Prostate gland (tissue), 2 donors: Measurements from ENCODE around the gene OR5W2. TPM values are rescaled to one million over a fixed set of nuclear protein-coding genes. Genes with fewer than 3 reads are reported as not detected.
A peak's percentile ranks its signal among the peaks of the same experiment; 100 is the strongest.

Experiments
- DNase-seq: peaks from one replicate; pipeline ENCODE4 v3.0.0-alpha.2; 2019; ENCODE audit warnings: low spot score
- H3K27ac ChIP-seq, 2 donors: fragments of 200-600 bp; sonication (generic); 2 replicates each; pipeline ENCODE4 v1.5.1; 2017 to 2019
- H3K27me3 ChIP-seq: fragments of 200-600 bp; sonication (generic); replicated peaks from 2 replicates; pipeline ENCODE4 v1.5.1; 2019; ENCODE audit not compliant: insufficient read depth
- H3K36me3 ChIP-seq, 2 donors: fragments of 200-600 bp; sonication (generic); 1 replicate in 1 of 2; 2 replicates in 1 of 2; pipeline versions ENCODE4 v1.5.1 to v1.8.1; 2017 to 2019
- H3K4me1 ChIP-seq: fragments of 200-600 bp; sonication (generic); replicated peaks from 2 replicates; pipeline ENCODE4 v1.5.1; 2019
- H3K4me3 ChIP-seq, 2 donors: fragments of 200-600 bp; sonication (generic); 2 replicates each; pipeline ENCODE4 v1.5.1; 2017 to 2019
- H3K9me3 ChIP-seq: fragments of 200-600 bp; sonication (generic); 2 replicates; pipeline ENCODE4 v1.5.1; 2017
- CTCF ChIP-seq, 4 experiments: fragments of 200-600 bp in 2 of 4; fragments of 450-650 bp in 2 of 4; sonication (generic) in 2 of 4; IDR thresholded peaks; 1 replicate in 3 of 4; 2 replicates in 1 of 4; pipeline ENCODE4 v1.5.1; 2016 to 2019; ENCODE audit warnings: antibody characterized with exemption in 4 of 4, mild to moderate bottlenecking in 2 of 4, moderate library complexity in 2 of 4
- POLR2A ChIP-seq: fragments of 450-650 bp; IDR thresholded peaks from one replicate; pipeline ENCODE4 v1.6.1; 2016; ENCODE audit warnings: antibody characterized with exemption, mild to moderate bottlenecking
- POLR2AphosphoS5 ChIP-seq: sonication (generic); formaldehyde crosslinking; IDR thresholded peaks from one replicate; pipeline ENCODE4 v1.6.1; 2017; ENCODE audit warnings: antibody characterized with exemption
- WGBS: methylation state at CpG from one replicate; pipeline ENCODE4 v1.1.5; 2018; 5-methylcytosine and 5-hydroxymethylcytosine counted together
- intact Hi-C: fragments of 100-400 bp; cut with DNase I; formaldehyde crosslinking; loops from one replicate; pipeline ENCODE4 v1.14.2; 2022
- total RNA-seq, 2 donors: library from RNA; depleted of rRNA; stranded (reverse); fragments of >200 nt; gene quantifications; one replicate each; pipeline ENCODE4 v1.1.0, GENCODE V29; 2016

The OR5W2 gene
- total RNA-seq, result not detected

- H3K9me3 ChIP-seq, result no peaks in the 10 kb centered on the region
- no peak within 1 kb of the TSS for H3K27ac ChIP-seq
- intact Hi-C loops, result no loop called here
- DNase-seq, result no peak
- H3K4me1 ChIP-seq, result no peaks in the 10 kb centered on the region
- no peak for TF ChIP-seq CTCF (IDR thresholded peaks at IDR 0.05)
- TF ChIP-seq POLR2AphosphoS5, result no peak
- TF ChIP-seq POLR2A, result no peak
- no peak within 1 kb of the TSS for H3K4me3 ChIP-seq
- H3K27me3 ChIP-seq, result no peaks in the 10 kb centered on the region
- no peaks in the 10 kb centered on the region for H3K36me3 ChIP-seq
- 75% methylated on average over 1 of the region's 1 CpG for WGBS
Measured at GRCh38 chr11:55914482-55914881, at the start of gene OR5W2. OR5W2 (minus strand) TSS chr11:55914582; CDS start chr11:55914582, 0 bp downstream.

DNA sequence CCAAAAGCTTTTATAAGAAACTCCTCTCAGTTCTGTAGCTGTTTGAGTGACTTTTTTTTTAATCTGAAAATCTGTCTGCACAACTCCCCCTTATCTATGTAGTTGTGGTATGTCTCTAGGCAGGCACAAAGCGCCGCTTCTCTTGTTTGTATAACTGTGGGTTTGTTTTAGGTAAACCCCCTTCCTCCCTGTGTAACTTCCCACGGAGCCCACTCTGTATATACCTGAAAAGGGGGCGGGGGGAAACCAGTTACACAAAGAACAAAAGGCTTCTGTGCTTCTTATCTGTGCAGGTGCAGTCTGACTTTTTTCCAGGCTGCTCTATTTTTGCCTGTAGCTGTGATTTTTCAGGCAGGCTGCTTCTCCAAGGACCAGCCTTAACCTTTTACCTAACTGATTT, 42.1 kb upstream of the OR5W2 start:
- intact Hi-C loops, result no loop called here
- Histone ChIP-seq H3K4me1 (no peaks in the 10 kb centered on the region), H3K9me3 (no peaks in the 10 kb centered on the region), H3K4me3 (no peak overlapping the region), H3K27me3 (no peaks in the 10 kb centered on the region), H3K36me3 (no peaks in the 10 kb centered on the region), H3K27ac (no peak overlapping the region)
- no peak for DNase-seq
- 46% methylated on average over 4 of the region's 4 CpGs for WGBS
- TF ChIP-seq CTCF (IDR thresholded peaks at IDR 0.05) (no peak), POLR2A (no peak), POLR2AphosphoS5 (no peak)

- H3K4me1 ChIP-seq, result no peaks in the 10 kb centered on the region
- no peak overlapping the region for H3K4me3 ChIP-seq
- H3K9me3 ChIP-seq, result no peaks in the 10 kb centered on the region
- no peaks in the 10 kb centered on the region for H3K36me3 ChIP-seq
- WGBS, result 67% methylated on average over 4 of the region's 4 CpGs
- no peaks in the 10 kb centered on the region for H3K27me3 ChIP-seq
- no peak for DNase-seq
- intact Hi-C loops, result loop anchor here (10.0 kb wide), 1 partner anchor 825 kb away; no protein-coding TSS in a partner anchor
- TF ChIP-seq POLR2AphosphoS5 (no peak), POLR2A (no peak), CTCF (IDR thresholded peaks at IDR 0.05) (no peak)
- no peak overlapping the region for H3K27ac ChIP-seq
Measured at GRCh38 chr11:55949330-55949729, 34.9 kb upstream of the OR5W2 start.

- no peaks in the 10 kb centered on the region for H3K27me3 ChIP-seq
- H3K27ac ChIP-seq, result no peak overlapping the region
- intact Hi-C loops, result loop anchor here (10.0 kb wide), 1 partner anchor 832 kb away; no protein-coding TSS in a partner anchor
- WGBS, result 13% methylated on average over 3 of the region's 3 CpGs
- no peak for TF ChIP-seq POLR2A
- peak in 2 of 4 experiments; percentile 20 to 35 for TF ChIP-seq CTCF (IDR thresholded peaks at IDR 0.05)
- H3K9me3 ChIP-seq, result no peaks in the 10 kb centered on the region
- no peak for DNase-seq
- H3K4me3 ChIP-seq, result no peak overlapping the region
- H3K4me1 ChIP-seq, result no peaks in the 10 kb centered on the region
- no peaks in the 10 kb centered on the region for H3K36me3 ChIP-seq
Measured at GRCh38 chr11:55942785-55943392, 28.5 kb upstream of the OR5W2 start.

DNA sequence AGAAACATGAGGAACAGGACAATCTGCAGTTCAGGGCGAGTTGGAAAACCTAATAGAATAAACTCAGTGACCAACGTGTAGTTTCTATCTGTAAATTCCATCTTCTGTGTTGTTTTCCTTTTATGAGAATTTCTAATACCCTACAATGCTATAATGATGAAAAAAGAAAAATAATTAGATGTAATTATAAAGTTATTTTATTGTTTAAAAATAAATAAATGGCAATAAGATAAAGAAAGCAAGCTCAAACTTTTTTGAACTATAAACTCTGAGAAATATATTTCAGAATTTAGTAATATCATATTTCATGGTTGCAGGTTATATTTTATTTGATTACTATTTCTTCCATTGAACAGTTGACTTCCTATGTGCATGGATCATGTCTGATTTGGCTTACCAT, 21.9 kb upstream of the OR5W2 start, which contains the start of gene OR5I1:
Gene OR5I1 (minus strand): TSS at position 101 of the 400 bp plus-strand sequence. CDS start 0 bp downstream, at position 101.
- Histone ChIP-seq H3K4me3 (no peak within 1 kb of the TSS), H3K27ac (no peak within 1 kb of the TSS), H3K9me3 (no peaks in the 10 kb centered on the region), H3K4me1 (no peaks in the 10 kb centered on the region), H3K36me3 (no peaks in the 10 kb centered on the region), H3K27me3 (no peaks in the 10 kb centered on the region)
- no peak for TF ChIP-seq CTCF (IDR thresholded peaks at IDR 0.05)
- TF ChIP-seq POLR2AphosphoS5, result no peak
- no peak for TF ChIP-seq POLR2A
- DNase-seq, result no peak
- 63% methylated on average over 2 of the region's 2 CpGs for WGBS
- intact Hi-C loops, result no loop called here
